OCI-LY7 (cell line): Measurements from ENCODE around the gene POR. TPM values are rescaled to one million over a fixed set of nuclear protein-coding genes. Genes with fewer than 3 reads are reported as not detected.

Experiments
- Bru-seq: library from RNA; stranded (reverse); fragments of 400-500 nt; gene quantifications from one replicate; lab custom pipeline; 2021; lab: Mats Ljungman, UMichigan
- BruChase-seq, 2 experiments: library from RNA; stranded (reverse); fragments of 400-500 nt; gene quantifications; one replicate each; lab custom pipeline; 2021; lab: Mats Ljungman, UMichigan
- BruUV-seq: library from RNA; stranded (reverse); fragments of 400-500 nt; replicated peaks from 2 replicates; lab custom pipeline; 2021; lab: Mats Ljungman, UMichigan
- CTCF ChIA-PET: fragments of 300-600 bp; sonication (Branson Sonifier 250); formaldehyde crosslinking; loops from one replicate; lab custom pipeline; 2022; ENCODE audit warnings: antibody characterized with exemption; ENCODE audit not compliant: unreplicated experiment; lab: Charles Lee
- POLR2A ChIA-PET: fragments of 300-600 bp; sonication (Branson Sonifier 250); formaldehyde crosslinking; loops from one replicate; lab custom pipeline; 2022; ENCODE audit warnings: antibody characterized with exemption; lab: Charles Lee
- DNase-seq: peaks from one replicate; pipeline ENCODE4 v3.0.0-alpha.2; 2015; ENCODE audit warnings: low spot score
- H2AFZ ChIP-seq: fragments of 200-600 bp; sonication (generic), shearing (Covaris generic); 2 replicates; pipeline ENCODE4 v1.6.1; 2014; ENCODE audit warnings: mild to moderate bottlenecking, antibody characterized with exemption, low read length, moderate library complexity
- H3K27ac ChIP-seq: fragments of 200-600 bp; sonication (generic); 2 replicates; pipeline ENCODE4 v1.5.1; 2014; ENCODE audit warnings: mixed run types, low read depth, mild to moderate bottlenecking, moderate library complexity, low read length, inconsistent platforms; ENCODE audit not compliant: poor library complexity, severe bottlenecking
- H3K36me3 ChIP-seq: fragments of 200-600 bp; sonication (generic); 2 replicates; pipeline ENCODE4 v1.6.1; 2014; ENCODE audit warnings: mild to moderate bottlenecking, antibody characterized with exemption, low read length, moderate library complexity, mixed read lengths; ENCODE audit not compliant: insufficient read depth
- H3K4me1 ChIP-seq: fragments of 200-600 bp; sonication (generic); 2 replicates; pipeline ENCODE4 v1.5.1; 2014; ENCODE audit warnings: mild to moderate bottlenecking, low read length; ENCODE audit not compliant: insufficient read depth, poor library complexity, severe bottlenecking
- H3K4me2 ChIP-seq: fragments of 200-600 bp; sonication (generic); 2 replicates; pipeline ENCODE4 v1.6.1; 2014; ENCODE audit warnings: mild to moderate bottlenecking, low read length
- H3K4me3 ChIP-seq: fragments of 200-600 bp; sonication (generic); 2 replicates; pipeline ENCODE4 v1.5.1; 2014; ENCODE audit warnings: mild to moderate bottlenecking, low read depth, low read length; ENCODE audit not compliant: poor library complexity, severe bottlenecking
- H3K79me2 ChIP-seq: fragments of 200-600 bp; sonication (generic); 2 replicates; pipeline ENCODE4 v1.6.1; 2016; ENCODE audit warnings: low read depth, mild to moderate bottlenecking, low read length, moderate library complexity, mixed read lengths; ENCODE audit not compliant: insufficient read depth
- H3K9me2 ChIP-seq: fragments of 200-600 bp; sonication (generic); 2 replicates; pipeline ENCODE4 v1.6.1; 2016; ENCODE audit warnings: mild to moderate bottlenecking, low read length, mixed read lengths; ENCODE audit not compliant: insufficient read depth
- H3K9me3 ChIP-seq: fragments of 200-600 bp; sonication (generic); 2 replicates; pipeline ENCODE4 v1.6.1; 2014; ENCODE audit warnings: mild to moderate bottlenecking, mixed run types, low read length, mixed read lengths
- H4K20me1 ChIP-seq: fragments of 200-600 bp; sonication (generic); 2 replicates; pipeline ENCODE4 v1.6.1; 2014; ENCODE audit warnings: mild to moderate bottlenecking, antibody characterized with exemption, low read length, moderate library complexity, mixed read lengths; ENCODE audit not compliant: insufficient read depth
- EZH2phosphoT487 ChIP-seq: fragments of 200-600 bp; sonication (generic); IDR thresholded peaks from 2 replicates; pipeline ENCODE4 v1.6.1; 2018; ENCODE audit warnings: low read depth, borderline replicate concordance, mild to moderate bottlenecking, mixed run types, antibody characterized with exemption, low read length, moderate library complexity, mixed read lengths
- intact Hi-C: fragments of 100-400 bp; cut with micrococcal nuclease; formaldehyde crosslinking; loops from one replicate; pipeline ENCODE4 v1.10.0; 2022; ENCODE audit not compliant: unreplicated experiment
- long read RNA-seq: library from polyadenylated mRNA; stranded (forward); transcript quantifications from one replicate; pipeline ENCODE4 v2.0.0, GENCODE V29; 2022
- total RNA-seq, 2 experiments: library from RNA; depleted of rRNA in 1 of 2; stranded (reverse); fragments of >200 nt in 1 of 2; shearing (Covaris generic) in 1 of 2; gene quantifications; 2 replicates each; pipeline ENCODE4 v1.2.3, GENCODE V29; 2014 to 2022
- TF ChIP-seq, protein P1 (sequence below): fragments of 200-600 bp; sonication (generic); conservative IDR thresholded peaks from 2 replicates; pipeline ENCODE4 v1.5.1; 2014; ENCODE audit warnings: mild to moderate bottlenecking, antibody characterized with exemption, low read length, moderate library complexity, mixed read lengths

POR gene
- 30.8 and 41.5 TPM in 2 replicates for total RNA-seq (2014; rRNA removed; shearing (Covaris generic))
- 38.3 and 45.2 TPM in 2 replicates for total RNA-seq (2022)
- Bru-seq, nascent RNA, result percentile 50 among the genes with signal in this experiment
- percentile 57 among the genes with signal in this experiment for BruChase-seq, experiment 1, labeled RNA remaining after a 6-hour chase
- percentile 54 among the genes with signal in this experiment for BruChase-seq, experiment 2, labeled RNA remaining after a 2-hour chase
- long read RNA-seq, transcript POR-218 (16 exons, 2,522 nt), result major isoform, 35 of 66 reads
- long read RNA-seq, partial matches to known transcripts, result 19 of 66 reads
- long read RNA-seq, other reads (novel, unspliced or antisense), result 9 of 66 reads

DNA sequence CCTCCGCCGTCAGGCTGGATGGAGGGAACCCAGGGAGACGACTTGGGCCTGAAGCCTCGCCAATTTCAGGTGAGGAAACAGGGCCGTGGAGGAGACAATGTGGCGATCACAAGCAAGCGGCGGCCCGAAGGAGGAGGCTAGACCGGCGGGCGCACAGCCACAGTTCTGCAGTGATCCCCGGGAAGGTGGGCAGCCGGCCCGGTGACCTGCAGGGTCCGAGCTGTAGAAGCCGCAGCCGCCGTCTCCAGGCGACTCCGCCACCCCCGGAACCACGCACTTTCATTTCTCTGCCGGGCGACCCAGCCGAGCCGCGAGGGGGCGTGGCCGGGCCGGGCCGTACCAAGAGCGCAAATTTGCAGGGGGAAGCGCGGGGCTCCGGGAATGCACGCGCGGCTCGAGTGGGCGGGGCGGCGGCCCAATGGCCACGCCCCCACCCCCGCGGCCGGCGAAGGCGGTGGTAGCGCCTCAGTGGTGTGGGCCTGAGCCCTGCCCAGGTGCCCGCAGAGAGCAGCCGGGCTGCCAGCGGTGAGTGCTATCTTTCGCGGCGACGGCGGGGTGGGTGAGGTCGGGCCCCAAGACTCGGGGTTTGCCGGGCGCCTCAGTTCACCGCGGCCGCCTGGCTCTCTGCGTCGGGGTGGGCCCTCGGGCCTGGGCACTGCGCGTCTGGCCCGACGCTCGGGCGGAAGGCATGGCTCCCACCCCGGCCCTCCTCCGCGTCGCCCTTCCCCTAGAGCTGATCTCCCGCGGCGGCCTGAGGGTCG lies at the start of gene POR:
POR (plus strand) TSS at position 501 of the 761 bp plus-strand sequence. CDS start 38,847 bp downstream, outside the sequence.
- POLR2A ChIA-PET, result interaction anchor here (0.5 to 1.3 kb wide), 7 partner anchors 8 to 86 kb away, joined by 3 to 6 read pairs (median 3); partner anchors contain the start of gene RHBDD2

DNA sequence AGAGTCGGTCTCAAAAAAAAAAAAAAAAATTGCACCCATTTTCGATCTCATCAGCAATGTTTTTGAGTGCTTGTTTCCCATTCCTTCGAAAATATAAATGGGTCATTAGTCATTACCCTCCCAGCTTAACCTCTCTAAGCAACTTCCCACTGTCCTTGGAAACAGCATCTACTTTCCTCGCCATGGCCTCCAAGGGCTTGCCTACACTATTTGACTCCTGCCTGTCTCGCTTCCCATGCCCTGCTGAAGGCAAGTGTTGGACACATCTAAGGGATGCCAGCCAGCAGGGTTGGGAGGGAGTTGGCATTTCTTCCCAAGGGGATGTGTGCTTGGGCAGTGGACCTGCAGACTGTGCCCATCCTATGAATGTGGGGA lies 48.9 kb upstream of the POR start:
- Histone ChIP-seq H3K36me3 (no peaks in the 10 kb centered on the region), H4K20me1 (no peaks in the 10 kb centered on the region), H3K9me2 (no peaks in the 10 kb centered on the region), H3K9me3 (no peaks in the 10 kb centered on the region), H3K4me1 (no peaks in the 10 kb centered on the region), H3K79me2 (no peaks in the 10 kb centered on the region), H3K4me2 (no peak overlapping the region), H3K4me3 (no peak overlapping the region), H2AFZ (no peak overlapping the region), H3K27ac (no peak overlapping the region)
- DNase-seq, result no peak
- CTCF ChIA-PET, result interaction anchor here (0.9 kb wide), 1 partner anchor 154 kb away, joined by 4 read pairs; no protein-coding TSS in a partner anchor
- TF ChIP-seq, protein P1, sequence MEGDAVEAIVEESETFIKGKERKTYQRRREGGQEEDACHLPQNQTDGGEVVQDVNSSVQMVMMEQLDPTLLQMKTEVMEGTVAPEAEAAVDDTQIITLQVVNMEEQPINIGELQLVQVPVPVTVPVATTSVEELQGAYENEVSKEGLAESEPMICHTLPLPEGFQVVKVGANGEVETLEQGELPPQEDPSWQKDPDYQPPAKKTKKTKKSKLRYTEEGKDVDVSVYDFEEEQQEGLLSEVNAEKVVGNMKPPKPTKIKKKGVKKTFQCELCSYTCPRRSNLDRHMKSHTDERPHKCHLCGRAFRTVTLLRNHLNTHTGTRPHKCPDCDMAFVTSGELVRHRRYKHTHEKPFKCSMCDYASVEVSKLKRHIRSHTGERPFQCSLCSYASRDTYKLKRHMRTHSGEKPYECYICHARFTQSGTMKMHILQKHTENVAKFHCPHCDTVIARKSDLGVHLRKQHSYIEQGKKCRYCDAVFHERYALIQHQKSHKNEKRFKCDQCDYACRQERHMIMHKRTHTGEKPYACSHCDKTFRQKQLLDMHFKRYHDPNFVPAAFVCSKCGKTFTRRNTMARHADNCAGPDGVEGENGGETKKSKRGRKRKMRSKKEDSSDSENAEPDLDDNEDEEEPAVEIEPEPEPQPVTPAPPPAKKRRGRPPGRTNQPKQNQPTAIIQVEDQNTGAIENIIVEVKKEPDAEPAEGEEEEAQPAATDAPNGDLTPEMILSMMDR, result no peak
- no peak for TF ChIP-seq EZH2phosphoT487
- intact Hi-C loops, result loop anchor here (1.0 kb wide), 1 partner anchor 154 kb away; no protein-coding TSS in a partner anchor
- no TSS peak for BruUV-seq
- POLR2A ChIA-PET, result interaction anchor here (0.6 kb wide), 1 partner anchor 495 kb away, joined by 3 read pairs; no protein-coding TSS in a partner anchor

More for the DNA sequence above, at the start of gene POR:
- Histone ChIP-seq H3K4me1 (peaks cover 14% of the 10 kb centered on the region), H2AFZ (peak within 1 kb of the TSS; percentile 82), H4K20me1 (no peaks in the 10 kb centered on the region; the same call in 1 of the 2 replicates), H3K4me2 (peak within 1 kb of the TSS; percentile 91), H3K36me3 (no peaks in the 10 kb centered on the region), H3K9me3 (no peaks in the 10 kb centered on the region), H3K9me2 (no peaks in the 10 kb centered on the region), H3K4me3 (peak within 1 kb of the TSS; percentile 98), H3K27ac (peak within 1 kb of the TSS; percentile 31), H3K79me2 (no peaks in the 10 kb centered on the region)
- intact Hi-C loops, result loop anchor here (1.0 kb wide), 1 partner anchor 37 kb away; no protein-coding TSS in a partner anchor
- TF ChIP-seq, protein P1, result 0 out of 2 replicates have a peak, but pooled peaks have one; percentile 12
- no peak for TF ChIP-seq EZH2phosphoT487
- peak; percentile 93 for DNase-seq
- no TSS peak for BruUV-seq
- CTCF ChIA-PET, result interaction anchor here (0.6 to 1.1 kb wide), 2 partner anchors 17 to 106 kb away, joined by 3 read pairs; no protein-coding TSS in a partner anchor
